Measurements from ENCODE around the gene FAM13C.
A peak's percentile ranks its signal among the peaks of the same experiment; 100 is the strongest.

FAM13C gene

DNA sequence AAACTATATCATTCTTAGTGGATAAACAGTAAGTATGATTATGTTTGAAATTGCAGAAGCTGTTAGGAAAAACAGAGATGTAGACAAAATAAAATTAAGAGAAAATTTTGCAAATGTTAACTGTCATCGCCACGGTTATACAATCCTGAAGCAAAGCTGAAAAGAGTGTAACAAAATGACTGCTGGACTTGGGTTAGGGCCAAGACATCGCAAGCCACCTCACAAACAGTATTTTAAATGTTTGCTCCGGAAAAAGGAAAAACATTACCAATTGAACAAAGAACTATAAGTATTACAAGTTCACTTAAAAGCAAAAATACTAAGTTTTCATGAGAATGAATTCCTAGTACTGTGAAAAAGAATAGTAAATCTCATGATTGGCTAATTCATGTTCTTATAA lies 60.0 kb downstream of the FAM13C start:
- peaks cover 3% of the 10 kb centered on the region for H3K4me1 ChIP-seq
- no peaks in the 10 kb centered on the region for H3K36me3 ChIP-seq (ENCODE audit: control insufficient read depth, insufficient read depth, low read length)
- no peak overlapping the region for H3K9ac ChIP-seq
- no peak overlapping the region for H3K4me2 ChIP-seq (ENCODE audit: low read length)
- no peak overlapping the region for H3K4me3 ChIP-seq (ENCODE audit: low read depth, low read length)
- TF ChIP-seq, protein P1, sequence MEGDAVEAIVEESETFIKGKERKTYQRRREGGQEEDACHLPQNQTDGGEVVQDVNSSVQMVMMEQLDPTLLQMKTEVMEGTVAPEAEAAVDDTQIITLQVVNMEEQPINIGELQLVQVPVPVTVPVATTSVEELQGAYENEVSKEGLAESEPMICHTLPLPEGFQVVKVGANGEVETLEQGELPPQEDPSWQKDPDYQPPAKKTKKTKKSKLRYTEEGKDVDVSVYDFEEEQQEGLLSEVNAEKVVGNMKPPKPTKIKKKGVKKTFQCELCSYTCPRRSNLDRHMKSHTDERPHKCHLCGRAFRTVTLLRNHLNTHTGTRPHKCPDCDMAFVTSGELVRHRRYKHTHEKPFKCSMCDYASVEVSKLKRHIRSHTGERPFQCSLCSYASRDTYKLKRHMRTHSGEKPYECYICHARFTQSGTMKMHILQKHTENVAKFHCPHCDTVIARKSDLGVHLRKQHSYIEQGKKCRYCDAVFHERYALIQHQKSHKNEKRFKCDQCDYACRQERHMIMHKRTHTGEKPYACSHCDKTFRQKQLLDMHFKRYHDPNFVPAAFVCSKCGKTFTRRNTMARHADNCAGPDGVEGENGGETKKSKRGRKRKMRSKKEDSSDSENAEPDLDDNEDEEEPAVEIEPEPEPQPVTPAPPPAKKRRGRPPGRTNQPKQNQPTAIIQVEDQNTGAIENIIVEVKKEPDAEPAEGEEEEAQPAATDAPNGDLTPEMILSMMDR (IDR thresholded peaks at IDR 0.05) = no peak
- H3K27ac ChIP-seq = no peak overlapping the region
- no peaks in the 10 kb centered on the region for H3K9me3 ChIP-seq (ENCODE audit: control insufficient read depth, low read length)
- H2AFZ ChIP-seq = no peak overlapping the region
- H3K79me2 ChIP-seq = no peaks in the 10 kb centered on the region
- H3K27me3 ChIP-seq (ENCODE audit: control insufficient read depth, insufficient read depth, low read length) = no peaks in the 10 kb centered on the region

DNA sequence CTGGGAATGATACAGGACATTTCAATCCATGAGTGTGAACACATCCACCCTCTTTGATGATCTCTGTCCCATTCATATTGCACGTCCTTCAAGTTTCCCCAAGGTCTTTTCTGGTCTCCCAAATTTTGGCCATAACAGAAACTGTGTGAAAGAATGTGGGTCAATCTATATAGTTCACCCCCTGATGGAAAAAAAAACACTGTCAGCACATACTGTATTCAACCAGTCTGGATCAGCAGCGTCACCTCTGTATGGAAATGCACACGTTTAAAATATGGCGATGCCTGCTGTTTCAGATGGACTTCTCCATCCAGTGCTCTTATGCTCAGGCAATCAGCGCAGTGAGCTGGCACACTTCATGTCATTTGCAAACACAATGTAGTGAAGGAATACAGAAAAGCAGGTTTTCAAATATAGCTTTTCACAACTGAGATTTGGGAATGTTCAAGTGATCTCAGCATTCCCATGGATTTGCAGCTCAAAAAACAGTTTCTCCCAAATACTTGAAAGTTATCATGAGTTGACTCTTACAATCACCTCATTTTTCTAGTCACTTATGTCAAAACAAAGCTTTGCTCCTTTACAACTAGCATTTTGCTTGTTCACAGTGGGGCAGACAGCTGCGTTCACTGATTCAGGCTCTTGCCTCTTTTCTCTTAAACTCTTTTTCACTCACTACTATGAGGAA lies 61.1 kb downstream of the FAM13C start:
- Histone ChIP-seq H3K36me3 (ENCODE audit: control insufficient read depth, insufficient read depth, low read length) (no peaks in the 10 kb centered on the region), H3K27me3 (ENCODE audit: control insufficient read depth, insufficient read depth, low read length) (no peaks in the 10 kb centered on the region), H3K9me3 (ENCODE audit: control insufficient read depth, low read length) (no peaks in the 10 kb centered on the region), H3K4me2 (ENCODE audit: low read length) (no peak overlapping the region), H3K4me1 (peaks cover 3% of the 10 kb centered on the region), H2AFZ (no peak overlapping the region), H3K9ac (no peak overlapping the region), H3K4me3 (ENCODE audit: low read depth, low read length) (no peak overlapping the region), H3K27ac (no peak overlapping the region), H3K79me2 (no peaks in the 10 kb centered on the region)
- TF ChIP-seq, protein P1 (IDR thresholded peaks at IDR 0.05) = no peak

DNA sequence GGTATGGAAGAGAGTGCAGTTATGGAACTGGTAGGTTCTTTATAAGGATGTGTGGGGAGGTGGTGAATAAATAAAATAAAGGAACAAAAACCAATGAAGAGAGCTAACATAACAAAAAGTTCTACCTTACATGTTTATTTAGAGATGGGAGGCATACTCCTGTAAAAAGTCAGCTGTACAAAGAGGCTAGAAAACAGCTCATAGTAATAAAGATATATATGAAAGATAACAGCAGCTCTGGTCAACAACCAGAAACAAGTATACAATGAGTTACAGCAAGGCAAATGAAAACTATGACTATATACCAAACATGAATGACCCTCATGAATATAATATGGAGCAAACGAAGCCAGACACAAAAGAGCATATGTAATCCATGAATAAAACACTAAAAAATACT lies 62.0 kb downstream of the FAM13C start:
- Histone ChIP-seq H3K27ac (no peak overlapping the region), H3K4me3 (ENCODE audit: low read depth, low read length) (no peak overlapping the region), H2AFZ (no peak overlapping the region), H3K9me3 (ENCODE audit: control insufficient read depth, low read length) (no peaks in the 10 kb centered on the region), H3K4me2 (ENCODE audit: low read length) (no peak overlapping the region), H3K27me3 (ENCODE audit: control insufficient read depth, insufficient read depth, low read length) (no peaks in the 10 kb centered on the region), H3K9ac (no peak overlapping the region), H3K4me1 (peaks cover 3% of the 10 kb centered on the region), H3K79me2 (no peaks in the 10 kb centered on the region), H3K36me3 (ENCODE audit: control insufficient read depth, insufficient read depth, low read length) (no peaks in the 10 kb centered on the region)
- TF ChIP-seq, protein P1 (IDR thresholded peaks at IDR 0.05) = no peak

DNA sequence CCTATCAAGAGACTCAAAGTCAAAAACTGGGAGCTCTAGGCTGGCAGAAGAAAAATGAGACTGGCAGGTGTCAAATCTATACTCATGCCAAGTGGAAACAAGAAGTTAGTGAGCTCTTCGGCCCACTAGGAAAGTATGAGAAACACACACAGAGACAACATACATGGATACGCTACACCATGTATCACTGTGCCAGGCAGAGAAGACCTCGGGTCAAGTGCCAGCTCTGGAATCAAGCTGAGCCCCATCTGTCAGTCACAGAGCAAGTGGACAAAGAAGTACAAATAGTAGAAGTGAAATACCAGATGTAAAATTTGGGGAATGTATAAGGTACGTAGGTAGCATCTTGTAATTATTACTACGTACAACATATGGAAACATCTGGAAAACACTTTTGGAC lies 62.4 kb downstream of the FAM13C start:
- H3K27me3 ChIP-seq (ENCODE audit: control insufficient read depth, insufficient read depth, low read length) = no peaks in the 10 kb centered on the region
- H3K9me3 ChIP-seq (ENCODE audit: control insufficient read depth, low read length) = no peaks in the 10 kb centered on the region
- H3K4me2 ChIP-seq (ENCODE audit: low read length) = no peak overlapping the region
- H3K9ac ChIP-seq = no peak overlapping the region
- H3K79me2 ChIP-seq = no peaks in the 10 kb centered on the region
- no peak overlapping the region for H3K27ac ChIP-seq
- no peaks in the 10 kb centered on the region for H3K36me3 ChIP-seq (ENCODE audit: control insufficient read depth, insufficient read depth, low read length)
- no peak overlapping the region for H2AFZ ChIP-seq
- H3K4me3 ChIP-seq (ENCODE audit: low read depth, low read length) = no peak overlapping the region
- TF ChIP-seq, protein P1 (IDR thresholded peaks at IDR 0.05) = no peak
- H3K4me1 ChIP-seq = peaks cover 3% of the 10 kb centered on the region

DNA sequence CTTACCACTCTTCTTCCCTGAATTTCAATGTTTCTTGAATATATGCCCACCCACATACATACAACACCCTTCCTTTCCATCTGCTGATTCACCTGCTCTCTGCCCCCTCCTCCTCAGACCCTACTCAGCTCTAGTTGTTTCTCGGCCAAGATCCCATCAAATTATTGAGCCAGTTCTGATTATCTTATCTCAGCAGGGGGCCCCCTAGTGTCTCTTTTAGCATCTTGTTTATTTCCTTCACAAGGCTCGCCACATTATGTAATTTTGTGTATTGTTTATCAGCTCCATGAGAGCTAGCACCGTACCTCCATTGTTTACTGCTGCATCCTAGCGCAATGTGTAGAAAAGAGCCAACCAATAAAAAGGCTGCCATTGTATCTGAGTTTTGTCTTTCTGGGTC lies 71.9 kb downstream of the FAM13C start:
- TF ChIP-seq, protein P1 (IDR thresholded peaks at IDR 0.05) = peak; percentile 14

More for the DNA sequence above, 71.9 kb downstream of the FAM13C start:
- Histone ChIP-seq H3K36me3 (ENCODE audit: control insufficient read depth, insufficient read depth, low read length) (no peaks in the 10 kb centered on the region), H3K4me1 (no peaks in the 10 kb centered on the region), H3K27me3 (ENCODE audit: control insufficient read depth, insufficient read depth, low read length) (no peaks in the 10 kb centered on the region), H2AFZ (no peak overlapping the region), H3K9me3 (ENCODE audit: control insufficient read depth, low read length) (no peaks in the 10 kb centered on the region), H3K4me3 (ENCODE audit: low read depth, low read length) (no peak overlapping the region), H3K4me2 (ENCODE audit: low read length) (no peak overlapping the region), H3K9ac (no peak overlapping the region), H3K27ac (no peak overlapping the region), H3K79me2 (no peaks in the 10 kb centered on the region)

All from parathyroid adenoma (tissue), 2 donors.